Transverse colon (tissue), 4 donors: Measurements from ENCODE around the gene AAMP. TPM values are rescaled to one million over a fixed set of nuclear protein-coding genes. Genes with fewer than 3 reads are reported as not detected.

ENCODE experiments used
- DNase-seq: peaks from one replicate; pipeline ENCODE4 v3.0.0-alpha.2; 2019
- H3K27ac ChIP-seq, 4 donors: fragments of 200-600 bp; sonication (generic); 2 replicates each; pipeline ENCODE4 v1.5.1; 2016 to 2018; ENCODE audit warnings: inconsistent platforms in 4 of 4
- H3K27me3 ChIP-seq: fragments of 200-600 bp; sonication (generic); 2 replicates; pipeline ENCODE4 v1.5.1; 2017; ENCODE audit warnings: inconsistent platforms
- H3K36me3 ChIP-seq, 4 donors: fragments of 200-600 bp; sonication (generic); 2 replicates each; pipeline ENCODE4 v1.5.1; 2017 to 2019; ENCODE audit warnings: inconsistent platforms in 4 of 4
- H3K4me1 ChIP-seq, 4 donors: fragments of 200-600 bp; sonication (generic); 2 replicates each; pipeline ENCODE4 v1.5.1; 2017 to 2020; ENCODE audit warnings: inconsistent platforms in 4 of 4
- H3K4me3 ChIP-seq, 4 donors: fragments of 200-600 bp; sonication (generic); 1 replicate in 1 of 4; 2 replicates in 3 of 4; pipeline versions ENCODE4 v1.5.1 to v1.6.1; 2017 to 2019; ENCODE audit warnings: inconsistent platforms in 4 of 4
- H3K9me3 ChIP-seq, 2 donors: fragments of 200-600 bp; sonication (generic); 2 replicates each; pipeline ENCODE4 v1.5.1; 2017 to 2019; ENCODE audit warnings: inconsistent platforms in 2 of 2
- EP300 ChIP-seq: sonication (generic); formaldehyde crosslinking; IDR thresholded peaks from one replicate; pipeline ENCODE4 v1.6.1; 2017; ENCODE audit warnings: antibody characterized with exemption, low read depth
- POLR2A ChIP-seq: fragments of 450-650 bp; IDR thresholded peaks from one replicate; pipeline ENCODE4 v1.6.1; 2016; ENCODE audit warnings: antibody characterized with exemption, mild to moderate bottlenecking, moderate library complexity
- POLR2AphosphoS5 ChIP-seq, 3 donors: sonication (generic); formaldehyde crosslinking; IDR thresholded peaks; one replicate each; pipeline ENCODE4 v1.6.1; 2016; ENCODE audit warnings: antibody characterized with exemption in 3 of 3
- WGBS, 2 donors: methylation state at CpG; one replicate each; pipeline ENCODE4 v1.1.5; 2018; ENCODE audit warnings: low coverage in 1 of 2; 5-methylcytosine and 5-hydroxymethylcytosine counted together
- in situ Hi-C, 4 donors: fragments of 200-750 bp; cut with MboI; loops; one replicate each; pipeline versions ENCODE4 v1.15.0 to v1.15.1; 2017; ENCODE audit warnings: low sequenced_read_pairs in 3 of 4, low pct_ligation_motif_present in 1 of 4, low pct_unique_long_range_greater_than_20kb in 1 of 4
- intact Hi-C: fragments of 100-400 bp; cut with DNase I; formaldehyde crosslinking; loops from one replicate; pipeline ENCODE4 v1.15.1; 2023; ENCODE audit warnings: low total_unique reads
- total RNA-seq, 4 donors: library from RNA; depleted of rRNA; stranded (reverse); fragments of >200 nt; gene quantifications; one replicate each; pipeline ENCODE4 v1.1.0, GENCODE V29; 2016
- TF ChIP-seq, protein P1 (sequence below), 5 experiments: fragments of 200-600 bp in 3 of 5; fragments of 450-650 bp in 2 of 5; sonication (generic) in 3 of 5; IDR thresholded peaks; 1 replicate in 2 of 5; 2 replicates in 3 of 5; pipeline ENCODE4 v1.5.1; 2016 to 2017; ENCODE audit warnings: antibody characterized with exemption in 5 of 5, inconsistent platforms in 3 of 5, mild to moderate bottlenecking in 2 of 5, moderate library complexity in 1 of 5

Gene AAMP
- total RNA-seq, 4 donors from 2014 or later, result 96.9 to 466 (median 174) TPM

DNA sequence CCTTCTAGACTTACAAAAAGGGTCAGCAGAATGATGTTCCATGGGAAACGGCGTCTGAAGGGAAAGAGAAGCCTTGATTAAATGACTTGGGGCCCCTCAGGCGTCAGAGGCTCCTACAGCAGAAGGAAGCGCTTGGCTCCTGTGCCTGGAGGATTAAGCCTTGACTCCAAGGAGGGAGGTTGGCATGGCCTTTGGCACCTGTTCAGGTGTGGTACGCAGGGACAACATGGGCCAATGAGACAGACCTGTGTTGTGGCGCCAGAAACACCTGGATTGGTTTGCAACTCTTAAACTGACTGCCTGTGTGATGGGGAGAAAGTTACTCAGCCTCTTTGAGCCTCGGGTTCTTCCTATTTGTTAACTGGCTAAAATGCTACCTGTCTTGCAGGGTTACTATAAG is 8.0 kb upstream of the AAMP start:
- H3K27ac ChIP-seq, result no peak overlapping the region
- peaks cover 10 to 42% (median 32%) of the 10 kb centered on the region in 4 donors for H3K4me1 ChIP-seq
- TF ChIP-seq POLR2AphosphoS5 (IDR thresholded peaks at IDR 0.05) (no peak), POLR2A (no peak), EP300 (no peak)
- TF ChIP-seq, protein P1, sequence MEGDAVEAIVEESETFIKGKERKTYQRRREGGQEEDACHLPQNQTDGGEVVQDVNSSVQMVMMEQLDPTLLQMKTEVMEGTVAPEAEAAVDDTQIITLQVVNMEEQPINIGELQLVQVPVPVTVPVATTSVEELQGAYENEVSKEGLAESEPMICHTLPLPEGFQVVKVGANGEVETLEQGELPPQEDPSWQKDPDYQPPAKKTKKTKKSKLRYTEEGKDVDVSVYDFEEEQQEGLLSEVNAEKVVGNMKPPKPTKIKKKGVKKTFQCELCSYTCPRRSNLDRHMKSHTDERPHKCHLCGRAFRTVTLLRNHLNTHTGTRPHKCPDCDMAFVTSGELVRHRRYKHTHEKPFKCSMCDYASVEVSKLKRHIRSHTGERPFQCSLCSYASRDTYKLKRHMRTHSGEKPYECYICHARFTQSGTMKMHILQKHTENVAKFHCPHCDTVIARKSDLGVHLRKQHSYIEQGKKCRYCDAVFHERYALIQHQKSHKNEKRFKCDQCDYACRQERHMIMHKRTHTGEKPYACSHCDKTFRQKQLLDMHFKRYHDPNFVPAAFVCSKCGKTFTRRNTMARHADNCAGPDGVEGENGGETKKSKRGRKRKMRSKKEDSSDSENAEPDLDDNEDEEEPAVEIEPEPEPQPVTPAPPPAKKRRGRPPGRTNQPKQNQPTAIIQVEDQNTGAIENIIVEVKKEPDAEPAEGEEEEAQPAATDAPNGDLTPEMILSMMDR (IDR thresholded peaks at IDR 0.05), result no peak
- no peak for DNase-seq
- no peaks in the 10 kb centered on the region for H3K27me3 ChIP-seq
- no peak overlapping the region for H3K4me3 ChIP-seq
- intact Hi-C loops, result no loop called here
- in situ Hi-C loops, result loop anchor here in 2 of 4 donors (25.0 kb wide), 1 partner anchor 109 kb away; the partner anchor contains the start of genes CTDSP1 (in 2 of the 2) and SLC11A1 (in 2 of the 2)
- no peaks in the 10 kb centered on the region for H3K9me3 ChIP-seq
- WGBS, 2 donors, result 72 to 93% methylated on average over 3 to 7 of the region's 7 CpGs
- H3K36me3 ChIP-seq, result peaks cover 0 to 68% (median 30%) of the 10 kb centered on the region in 4 donors

DNA sequence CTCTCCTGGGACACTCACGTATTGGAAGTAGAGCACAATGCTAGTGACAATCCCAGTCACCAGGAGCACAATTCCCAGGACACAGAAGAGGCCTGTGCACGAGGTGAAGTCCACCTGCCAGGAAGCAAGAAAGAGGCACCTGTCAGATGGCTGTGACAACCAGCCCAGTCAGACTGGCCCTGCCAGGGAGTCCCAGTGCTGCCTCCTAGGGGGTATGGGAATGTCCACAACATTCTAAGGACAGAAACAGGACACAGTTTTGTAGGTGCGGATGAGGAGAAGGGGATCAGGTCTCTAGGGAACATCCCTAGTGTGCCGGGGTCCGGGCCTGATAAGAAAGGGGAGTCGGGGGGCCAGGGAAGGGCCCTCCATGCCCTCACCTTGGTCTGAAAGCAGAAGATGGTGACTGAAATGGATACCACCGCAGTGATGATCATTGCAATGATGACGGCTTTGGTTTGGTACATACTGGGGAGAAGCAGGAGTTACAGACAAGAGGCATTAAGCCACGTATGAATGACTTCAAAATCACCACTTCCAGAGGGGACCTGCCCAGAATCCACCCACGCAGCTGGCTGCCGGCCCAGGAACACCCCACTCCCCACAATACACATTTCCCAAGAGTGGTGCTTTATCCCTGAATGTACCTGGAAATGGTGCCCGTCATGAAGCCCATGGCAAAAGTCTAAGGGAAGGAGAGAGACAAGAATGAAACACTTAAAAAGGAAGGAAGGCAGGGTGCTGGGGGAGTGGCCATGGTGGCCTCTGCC is 7.2 kb upstream of the AAMP start:
- no peaks in the 10 kb centered on the region for H3K27me3 ChIP-seq
- no peak overlapping the region for H3K4me3 ChIP-seq
- H3K9me3 ChIP-seq, result no peaks in the 10 kb centered on the region
- 80 to 82% methylated on average over 1 to 12 of the region's 12 CpGs for WGBS, 2 donors
- intact Hi-C loops, result no loop called here
- H3K27ac ChIP-seq, result peak overlapping the region in 1 of 4 donors; percentile 6
- TF ChIP-seq EP300 (no peak), POLR2A (no peak)
- H3K36me3 ChIP-seq, result peaks cover 0 to 68% (median 30%) of the 10 kb centered on the region in 4 donors
- no peak for DNase-seq
- in situ Hi-C loops, result loop anchor here in 2 of 4 donors (25.0 kb wide), 1 partner anchor 110 kb away; the partner anchor contains the start of genes CTDSP1 (in 2 of the 2) and SLC11A1 (in 2 of the 2)
- H3K4me1 ChIP-seq, result peaks cover 7 to 42% (median 31%) of the 10 kb centered on the region in 4 donors

- DNase-seq, result no peak
- Histone ChIP-seq H3K27ac (peak overlapping the region; percentile 85 to 89 (median 88)), H3K4me1 (peaks cover 20 to 46% (median 35%) of the 10 kb centered on the region in 4 donors), H3K27me3 (no peaks in the 10 kb centered on the region), H3K9me3 (no peaks in the 10 kb centered on the region), H3K36me3 (peaks cover 0 to 57% (median 24%) of the 10 kb centered on the region in 4 donors), H3K4me3 (no peak overlapping the region)
- 87% methylated on average over 9 of the region's 9 CpGs; no CpG with 5 or more reads in 1 of the 2 donors for WGBS, 2 donors
- intact Hi-C loops (no loop called here), in situ Hi-C loops (loop anchor here in 2 of 4 donors (25.0 kb wide), 1 partner anchor 112 kb away; the partner anchor contains the start of genes CTDSP1 (in 2 of the 2) and SLC11A1 (in 2 of the 2))
- TF ChIP-seq POLR2AphosphoS5 (IDR thresholded peaks at IDR 0.05) (no peak), EP300 (no peak), POLR2A (no peak)
- TF ChIP-seq, protein P1 (IDR thresholded peaks at IDR 0.05), result no peak
Observed at GRCh38 chr2:218275371-218276072, 5.6 kb upstream of the AAMP start.

DNA sequence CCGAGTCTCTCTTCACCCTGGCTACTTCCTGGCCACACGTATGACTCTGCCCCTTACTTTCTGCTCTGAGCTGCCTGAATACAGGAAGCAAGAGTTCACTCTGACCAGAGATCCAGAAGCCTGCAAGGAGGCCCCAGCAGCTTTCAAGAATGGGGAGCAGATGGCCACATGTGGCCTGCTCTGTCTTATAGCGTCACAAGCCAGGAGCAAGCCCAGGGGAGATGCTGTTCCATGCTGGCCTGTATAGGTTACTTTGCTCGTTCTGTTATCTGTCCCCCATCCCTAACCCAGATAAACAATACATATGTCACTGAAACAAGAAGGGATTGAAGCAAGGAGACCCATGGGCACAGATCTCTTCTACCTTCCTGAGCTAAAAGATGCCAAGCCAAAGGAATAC is 4.6 kb upstream of the AAMP start:
- H3K27me3 ChIP-seq, result no peaks in the 10 kb centered on the region
- DNase-seq, result no peak
- H3K27ac ChIP-seq, result peak overlapping the region; percentile 85 to 89 (median 88)
- no peak for TF ChIP-seq POLR2A
- no peak for TF ChIP-seq EP300
- TF ChIP-seq POLR2AphosphoS5 (IDR thresholded peaks at IDR 0.05), result no peak
- TF ChIP-seq, protein P1 (IDR thresholded peaks at IDR 0.05), result no peak
- H3K4me3 ChIP-seq, result no peak overlapping the region
- peaks cover 0 to 47% (median 20%) of the 10 kb centered on the region in 4 donors for H3K36me3 ChIP-seq
- intact Hi-C loops (no loop called here), in situ Hi-C loops (no loop called here)
- peaks cover 20 to 46% (median 35%) of the 10 kb centered on the region in 4 donors for H3K4me1 ChIP-seq
- WGBS, 2 donors, result 56% methylated on average over 4 of the region's 4 CpGs; no CpG with 5 or more reads in 1 of the 2 donors
- H3K9me3 ChIP-seq, result no peaks in the 10 kb centered on the region
